Bronchial epithelial cell (primary cell): ENCODE results near the gene ADAMTS17. TPM values are rescaled to one million over a fixed set of nuclear protein-coding genes. Genes with fewer than 3 reads are reported as not detected.

ENCODE experiments used
- DNase-seq: peaks from one replicate; pipeline ENCODE4 v3.0.0-alpha.2; 2010; ENCODE audit warnings: low read depth
- FAIRE-seq: peaks from 2 replicates; lab custom pipeline; 2011; peaks lifted over from hg19 to GRCh38; lab: Jason Lieb, UNC
- H3K27me3 ChIP-seq: 2 replicates; pipeline ENCODE4 v1.5.1; 2011; ENCODE audit warnings: low read length; ENCODE audit not compliant: control insufficient read depth, insufficient read depth
- H3K36me3 ChIP-seq: 2 replicates; pipeline ENCODE4 v1.5.1; 2011; ENCODE audit warnings: low read length; ENCODE audit not compliant: control insufficient read depth, insufficient read depth
- H3K4me3 ChIP-seq: 2 replicates; pipeline ENCODE4 v1.5.1; 2011; ENCODE audit warnings: mild to moderate bottlenecking, low read depth, low read length, control low read depth
- total RNA-seq: library from RNA; depleted of rRNA; stranded (reverse); fragments of >200 nt; gene quantifications from 2 replicates; pipeline ENCODE4 v1.2.1, GENCODE V29; 2014
- TF ChIP-seq, protein P1 (sequence below): IDR thresholded peaks from 2 replicates; pipeline ENCODE4 v1.5.1; 2011; ENCODE audit warnings: mild to moderate bottlenecking, moderate library complexity, low read length, control low read depth, inconsistent platforms; ENCODE audit not compliant: insufficient read depth, severe bottlenecking

ADAMTS17 gene
- total RNA-seq, 1 donor from 2014 or later: 1.1 TPM

DNA sequence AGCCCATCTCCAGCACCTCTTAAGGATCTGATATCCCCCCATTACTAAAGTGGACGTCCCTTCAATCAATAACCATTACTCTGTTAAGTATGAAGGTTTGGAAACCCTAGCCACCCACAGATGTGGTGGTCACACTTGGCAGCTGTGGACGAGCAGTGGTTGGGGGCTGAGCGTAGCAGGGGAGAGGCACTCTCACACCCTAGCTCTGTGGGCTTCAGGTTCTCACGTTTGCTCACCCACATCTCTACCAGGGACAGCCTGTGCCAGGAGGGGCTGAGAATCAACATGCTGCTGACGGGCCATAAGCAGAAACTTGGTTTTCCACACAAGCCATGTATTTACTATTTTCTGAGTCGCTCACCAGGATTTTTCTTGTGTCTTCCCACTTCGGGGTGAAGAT is 287.2 kb downstream of the ADAMTS17 start:
- FAIRE-seq: no peak
- Histone ChIP-seq H3K27me3 (peaks cover 2% of the 10 kb centered on the region), H3K4me3 (no peak overlapping the region), H3K36me3 (no peaks in the 10 kb centered on the region)
- TF ChIP-seq, protein P1, sequence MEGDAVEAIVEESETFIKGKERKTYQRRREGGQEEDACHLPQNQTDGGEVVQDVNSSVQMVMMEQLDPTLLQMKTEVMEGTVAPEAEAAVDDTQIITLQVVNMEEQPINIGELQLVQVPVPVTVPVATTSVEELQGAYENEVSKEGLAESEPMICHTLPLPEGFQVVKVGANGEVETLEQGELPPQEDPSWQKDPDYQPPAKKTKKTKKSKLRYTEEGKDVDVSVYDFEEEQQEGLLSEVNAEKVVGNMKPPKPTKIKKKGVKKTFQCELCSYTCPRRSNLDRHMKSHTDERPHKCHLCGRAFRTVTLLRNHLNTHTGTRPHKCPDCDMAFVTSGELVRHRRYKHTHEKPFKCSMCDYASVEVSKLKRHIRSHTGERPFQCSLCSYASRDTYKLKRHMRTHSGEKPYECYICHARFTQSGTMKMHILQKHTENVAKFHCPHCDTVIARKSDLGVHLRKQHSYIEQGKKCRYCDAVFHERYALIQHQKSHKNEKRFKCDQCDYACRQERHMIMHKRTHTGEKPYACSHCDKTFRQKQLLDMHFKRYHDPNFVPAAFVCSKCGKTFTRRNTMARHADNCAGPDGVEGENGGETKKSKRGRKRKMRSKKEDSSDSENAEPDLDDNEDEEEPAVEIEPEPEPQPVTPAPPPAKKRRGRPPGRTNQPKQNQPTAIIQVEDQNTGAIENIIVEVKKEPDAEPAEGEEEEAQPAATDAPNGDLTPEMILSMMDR: no peak
- DNase-seq: no peak

DNA sequence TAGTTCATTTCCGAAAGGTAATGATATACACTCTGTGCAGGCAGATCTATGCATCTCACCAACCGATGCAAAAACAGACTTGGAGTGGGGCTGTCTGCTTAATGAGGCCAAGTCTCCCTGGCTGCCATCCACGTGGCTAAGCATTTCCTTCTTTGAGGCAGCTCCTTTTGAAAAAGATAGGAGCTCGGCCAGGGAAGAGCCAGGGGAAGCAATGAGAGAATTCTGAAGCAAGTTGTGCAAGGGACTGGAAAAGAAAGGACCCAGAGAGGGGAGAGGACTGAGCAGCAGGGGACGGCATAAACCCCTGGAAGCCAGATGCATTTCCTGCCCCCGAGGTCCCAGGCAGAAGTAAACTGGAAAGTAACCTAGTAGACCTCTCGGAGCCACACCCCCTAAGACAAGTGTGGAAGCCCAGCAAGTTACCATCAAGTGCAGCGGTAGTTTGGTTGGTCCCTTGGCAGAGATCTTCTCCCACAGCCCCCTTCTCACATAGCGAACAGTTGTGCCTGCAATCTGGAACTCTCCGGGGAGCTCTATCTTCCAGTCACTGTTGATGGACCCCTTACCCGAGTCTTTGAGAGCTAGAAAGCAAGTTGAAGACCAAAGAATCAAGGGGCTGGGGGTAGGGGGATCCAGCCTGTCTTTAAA is 288.2 kb downstream of the ADAMTS17 start:
- peaks cover 2% of the 10 kb centered on the region for H3K27me3 ChIP-seq
- DNase-seq (no peak), FAIRE-seq (no peak)
- no peaks in the 10 kb centered on the region for H3K36me3 ChIP-seq
- TF ChIP-seq, protein P1: no peak
- no peak overlapping the region for H3K4me3 ChIP-seq

DNA sequence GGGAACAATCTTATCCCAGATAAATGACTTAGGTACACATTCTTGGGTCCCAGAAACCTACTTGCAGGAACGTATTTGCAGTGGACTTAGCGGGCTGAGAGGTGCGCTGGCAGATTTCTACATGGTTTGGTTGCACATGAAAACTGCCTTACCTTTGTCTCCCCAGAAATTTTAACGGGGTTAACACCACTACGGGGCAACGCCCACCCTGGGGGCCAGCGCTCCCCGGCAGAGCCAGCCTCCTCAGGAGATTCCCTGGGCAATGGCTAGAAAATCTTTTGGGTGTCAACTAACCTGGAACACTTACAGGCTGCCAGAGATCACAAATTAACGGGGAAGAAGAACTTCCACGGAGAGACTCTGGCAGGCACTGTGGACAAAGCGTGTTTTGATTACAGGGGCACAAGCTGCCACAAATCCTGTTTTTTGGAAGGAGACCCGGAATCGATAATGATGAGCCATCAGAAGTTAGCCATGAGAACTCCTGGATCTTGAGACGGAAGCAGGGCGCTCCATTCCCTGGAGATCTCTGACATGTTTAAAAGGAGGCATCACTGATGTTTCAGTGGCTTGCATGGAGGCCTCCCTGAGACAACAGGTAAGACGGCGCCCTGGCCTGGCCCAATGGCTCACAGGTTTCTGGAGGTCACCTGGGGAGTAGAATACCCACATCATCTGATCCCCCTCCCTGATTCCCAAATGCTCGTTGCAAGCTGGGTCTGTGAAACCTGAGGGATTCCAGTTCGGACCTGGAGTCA is 288.9 kb downstream of the ADAMTS17 start:
- no peak for DNase-seq
- H3K4me3 ChIP-seq: no peak overlapping the region
- FAIRE-seq: no peak
- TF ChIP-seq, protein P1: no peak
- H3K36me3 ChIP-seq: no peaks in the 10 kb centered on the region
- H3K27me3 ChIP-seq: peaks cover 2% of the 10 kb centered on the region

DNA sequence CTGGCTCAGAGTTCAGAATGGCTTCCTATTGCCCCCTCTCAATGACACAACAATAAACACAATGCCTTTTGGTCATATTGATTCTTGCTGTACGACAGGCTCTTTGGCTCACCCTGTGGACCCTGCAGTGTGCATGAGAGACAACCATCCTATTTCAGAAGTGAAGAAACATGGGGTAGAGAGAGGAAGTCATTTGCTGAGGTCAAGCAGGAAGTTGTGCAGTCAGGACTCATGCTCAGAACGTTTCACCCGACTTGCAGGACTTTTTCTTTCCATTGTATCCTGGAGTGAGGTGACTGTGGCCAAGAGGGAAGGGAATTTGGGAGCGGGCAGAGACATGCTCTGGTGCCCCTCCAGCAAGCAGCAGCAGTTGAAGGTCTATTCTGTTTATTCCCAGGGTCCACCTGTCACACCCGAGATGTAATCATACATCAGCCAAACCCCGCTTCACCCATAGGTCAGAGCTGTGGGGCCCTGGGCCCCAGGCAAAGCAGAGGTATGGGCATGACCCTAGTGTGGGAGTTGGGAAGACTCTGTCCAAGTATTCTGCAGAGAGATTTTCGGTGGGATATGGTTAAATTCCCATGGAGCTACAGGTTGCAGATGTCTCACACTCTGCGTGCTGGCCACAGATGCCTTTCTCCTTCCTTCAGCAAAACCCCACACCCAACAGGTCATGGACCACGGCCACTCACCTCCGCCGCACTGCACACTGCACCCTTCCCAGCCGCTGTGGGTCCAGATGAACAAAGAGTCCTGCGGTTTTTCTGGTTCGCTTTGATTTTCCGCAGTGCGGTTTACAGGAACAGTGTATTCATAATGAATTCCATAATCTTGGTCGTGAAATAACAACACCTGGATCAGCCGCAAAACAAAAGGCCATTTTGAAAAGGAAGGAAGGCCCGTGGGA is 290.6 kb downstream of the ADAMTS17 start:
- no peak overlapping the region for H3K4me3 ChIP-seq
- FAIRE-seq (peak; percentile 28), DNase-seq (no peak)
- TF ChIP-seq, protein P1: no peak
- H3K27me3 ChIP-seq: peaks cover 2% of the 10 kb centered on the region
- H3K36me3 ChIP-seq: no peaks in the 10 kb centered on the region

DNA sequence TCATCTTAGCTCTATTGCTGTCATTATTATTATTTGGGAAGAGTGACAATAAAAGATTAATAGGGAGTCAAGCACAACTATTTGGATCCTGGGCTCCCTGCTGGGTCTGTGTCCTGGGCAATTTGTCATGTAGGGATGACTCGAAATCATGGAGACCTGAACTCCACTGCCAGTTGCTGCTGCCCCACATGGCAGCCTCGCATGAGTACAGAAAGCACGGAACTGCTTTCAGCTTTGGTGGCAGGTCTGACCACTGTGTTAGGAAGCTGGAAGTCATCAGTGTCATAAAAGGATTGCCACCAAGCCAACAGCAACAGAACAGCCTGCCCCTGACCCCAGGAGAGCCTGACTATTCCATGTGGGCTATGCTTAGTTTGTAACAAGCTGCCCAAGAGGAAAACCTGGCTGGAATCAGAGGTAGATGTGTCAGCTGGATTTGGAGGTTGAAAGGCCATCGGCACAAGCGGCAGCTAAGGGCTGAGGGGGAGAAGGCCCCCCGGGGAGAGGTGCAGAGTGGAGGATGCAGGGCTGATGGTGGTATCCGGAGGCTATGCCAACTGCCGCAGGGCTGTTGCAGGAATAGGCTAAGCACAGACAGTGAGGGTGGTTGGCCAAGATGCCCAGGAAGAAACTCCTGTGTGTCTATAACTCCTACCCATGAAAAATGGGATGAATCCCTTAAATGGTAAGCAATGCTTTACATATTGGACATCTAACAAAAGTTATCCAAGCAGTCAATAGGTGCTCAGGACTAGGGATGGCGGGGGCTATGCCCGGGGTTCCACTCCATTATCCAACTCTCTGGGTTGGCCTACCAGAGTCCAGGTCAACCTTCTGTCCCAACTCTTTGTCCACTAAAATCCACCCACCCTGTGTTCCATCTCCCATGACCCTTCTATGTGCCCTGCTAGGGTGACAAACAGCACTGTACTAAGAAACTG is 291.6 kb downstream of the ADAMTS17 start:
- FAIRE-seq: no peak
- TF ChIP-seq, protein P1: no peak
- Histone ChIP-seq H3K27me3 (peaks cover 2% of the 10 kb centered on the region), H3K4me3 (no peak overlapping the region), H3K36me3 (no peaks in the 10 kb centered on the region)
- no peak for DNase-seq
